ENCODE measurements around the gene IMMP1L.

The IMMP1L gene

DNA sequence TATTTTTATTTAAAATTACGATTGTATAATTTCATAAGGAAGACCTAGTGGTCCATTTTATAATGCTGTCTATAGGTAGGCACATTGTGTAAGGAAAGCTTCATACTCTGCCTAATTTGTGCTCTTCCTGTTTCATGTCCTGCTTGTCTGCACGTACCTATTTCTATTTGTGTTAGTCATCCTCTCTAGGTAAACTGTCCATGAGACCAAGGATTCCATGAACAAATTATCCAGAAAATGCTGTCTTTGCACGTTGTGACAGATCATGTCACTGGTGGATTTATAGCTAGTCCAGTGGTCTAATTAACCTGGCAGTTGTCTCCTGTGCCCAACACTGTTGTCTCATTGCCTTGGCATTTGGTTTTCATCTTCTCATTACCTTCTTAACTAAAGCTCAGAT lies 95.1 kb downstream of the IMMP1L start:
- no peak for DNase-seq (ENCODE audit: low read depth)
- TF ChIP-seq, protein P1, sequence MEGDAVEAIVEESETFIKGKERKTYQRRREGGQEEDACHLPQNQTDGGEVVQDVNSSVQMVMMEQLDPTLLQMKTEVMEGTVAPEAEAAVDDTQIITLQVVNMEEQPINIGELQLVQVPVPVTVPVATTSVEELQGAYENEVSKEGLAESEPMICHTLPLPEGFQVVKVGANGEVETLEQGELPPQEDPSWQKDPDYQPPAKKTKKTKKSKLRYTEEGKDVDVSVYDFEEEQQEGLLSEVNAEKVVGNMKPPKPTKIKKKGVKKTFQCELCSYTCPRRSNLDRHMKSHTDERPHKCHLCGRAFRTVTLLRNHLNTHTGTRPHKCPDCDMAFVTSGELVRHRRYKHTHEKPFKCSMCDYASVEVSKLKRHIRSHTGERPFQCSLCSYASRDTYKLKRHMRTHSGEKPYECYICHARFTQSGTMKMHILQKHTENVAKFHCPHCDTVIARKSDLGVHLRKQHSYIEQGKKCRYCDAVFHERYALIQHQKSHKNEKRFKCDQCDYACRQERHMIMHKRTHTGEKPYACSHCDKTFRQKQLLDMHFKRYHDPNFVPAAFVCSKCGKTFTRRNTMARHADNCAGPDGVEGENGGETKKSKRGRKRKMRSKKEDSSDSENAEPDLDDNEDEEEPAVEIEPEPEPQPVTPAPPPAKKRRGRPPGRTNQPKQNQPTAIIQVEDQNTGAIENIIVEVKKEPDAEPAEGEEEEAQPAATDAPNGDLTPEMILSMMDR (IDR thresholded peaks at IDR 0.05; ENCODE audit: low read depth, low read length, missing control alignments), result no peak
- no peak overlapping the region for H3K4me3 ChIP-seq (ENCODE audit: low read depth, low read length)

DNA sequence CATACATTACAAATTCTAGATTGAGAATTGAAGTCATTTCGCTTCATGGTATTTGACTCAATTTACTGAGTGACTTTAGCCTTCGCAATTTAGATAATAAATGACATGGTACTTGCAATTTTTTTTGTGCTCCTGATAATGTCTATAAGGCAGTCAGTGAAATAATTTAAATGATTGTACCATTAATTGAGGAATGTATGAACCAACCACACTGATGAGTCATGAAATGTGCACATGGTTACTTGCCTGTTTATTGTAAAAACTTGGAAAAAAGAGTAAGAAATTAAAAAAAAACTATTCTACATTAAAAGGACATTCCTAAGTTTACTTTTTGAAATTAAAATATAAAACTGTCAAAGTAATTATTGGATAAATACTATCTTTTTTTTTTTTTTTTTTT lies 96.5 kb downstream of the IMMP1L start:
- DNase-seq (ENCODE audit: low read depth), result no peak
- TF ChIP-seq, protein P1 (IDR thresholded peaks at IDR 0.05; ENCODE audit: low read depth, low read length, missing control alignments), result no peak
- no peak overlapping the region for H3K4me3 ChIP-seq (ENCODE audit: low read depth, low read length)

DNA sequence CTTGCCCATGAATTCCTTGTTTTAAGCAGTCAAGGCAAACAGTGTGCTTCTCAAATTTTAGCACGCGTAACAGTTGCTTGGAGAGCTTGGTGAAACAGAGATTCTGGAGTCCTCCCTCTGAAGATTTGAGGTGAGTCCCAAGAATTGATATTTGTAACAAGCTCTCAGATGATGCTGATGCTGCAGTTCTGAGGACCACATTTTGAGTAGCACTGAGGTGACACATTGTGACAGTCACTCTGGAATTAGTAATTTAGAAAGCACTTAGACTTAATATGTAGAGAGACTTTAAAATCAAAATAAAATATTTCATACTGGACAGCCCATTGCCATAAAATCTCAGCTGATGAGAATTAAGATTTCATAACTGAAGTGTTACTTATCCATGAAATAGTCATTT lies 101.2 kb downstream of the IMMP1L start:
- TF ChIP-seq, protein P1 (IDR thresholded peaks at IDR 0.05; ENCODE audit: low read depth, low read length, missing control alignments), result no peak
- no peak overlapping the region for H3K4me3 ChIP-seq (ENCODE audit: low read depth, low read length)
- no peak for DNase-seq (ENCODE audit: low read depth)

DNA sequence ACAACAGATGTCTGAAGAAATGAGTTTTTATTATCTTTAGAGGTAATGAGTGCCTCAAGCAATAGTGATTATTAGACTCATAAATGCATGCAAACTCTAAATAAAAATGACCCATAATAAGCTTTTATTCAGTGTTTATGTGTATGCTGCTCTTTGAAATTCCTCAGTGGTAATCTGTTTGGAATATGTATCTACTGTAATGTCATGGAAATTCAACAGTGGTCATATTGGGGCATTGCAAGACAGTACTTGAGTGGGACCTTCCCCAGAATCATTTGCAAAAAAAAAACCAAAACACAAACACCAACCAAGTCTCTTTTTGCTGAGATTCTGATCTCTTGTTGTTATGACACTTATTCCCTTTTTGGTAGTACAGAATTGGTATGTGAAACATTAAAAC lies 104.8 kb downstream of the IMMP1L start:
- no peak for DNase-seq (ENCODE audit: low read depth)
- TF ChIP-seq, protein P1 (IDR thresholded peaks at IDR 0.05; ENCODE audit: low read depth, low read length, missing control alignments), result no peak
- H3K4me3 ChIP-seq (ENCODE audit: low read depth, low read length), result no peak overlapping the region

DNA sequence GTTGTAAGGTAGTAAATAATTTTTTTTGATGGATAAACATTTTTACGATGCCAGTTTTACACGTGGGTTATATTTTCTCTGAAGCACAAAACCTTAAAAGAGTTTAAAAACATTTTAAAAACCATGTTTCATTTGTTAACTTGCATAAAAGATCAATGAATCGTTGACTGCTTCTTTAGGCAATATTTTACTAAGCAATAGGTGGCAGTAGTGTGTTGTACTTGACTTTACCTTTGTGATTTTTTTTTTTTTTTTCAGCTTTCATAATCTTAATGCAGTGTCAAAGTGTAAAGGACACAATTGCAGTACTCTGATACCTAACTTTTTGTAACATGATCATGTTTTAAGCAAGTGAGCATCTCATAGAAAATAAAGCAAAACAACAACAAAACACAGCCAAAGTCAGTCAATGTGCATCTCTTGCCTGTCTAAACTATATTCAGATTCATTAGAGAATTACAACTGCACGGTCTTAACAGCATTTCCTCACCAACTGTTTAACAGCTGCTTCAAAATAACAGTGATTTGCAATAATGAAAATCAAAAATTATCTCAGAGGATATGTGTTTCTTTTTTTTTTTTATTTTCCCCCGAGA lies 112.1 kb downstream of the IMMP1L start:
- no peak for DNase-seq (ENCODE audit: low read depth)
- TF ChIP-seq, protein P1 (IDR thresholded peaks at IDR 0.05; ENCODE audit: low read depth, low read length, missing control alignments), result peak; percentile 38
- no peak overlapping the region for H3K4me3 ChIP-seq (ENCODE audit: low read depth, low read length)

DNA sequence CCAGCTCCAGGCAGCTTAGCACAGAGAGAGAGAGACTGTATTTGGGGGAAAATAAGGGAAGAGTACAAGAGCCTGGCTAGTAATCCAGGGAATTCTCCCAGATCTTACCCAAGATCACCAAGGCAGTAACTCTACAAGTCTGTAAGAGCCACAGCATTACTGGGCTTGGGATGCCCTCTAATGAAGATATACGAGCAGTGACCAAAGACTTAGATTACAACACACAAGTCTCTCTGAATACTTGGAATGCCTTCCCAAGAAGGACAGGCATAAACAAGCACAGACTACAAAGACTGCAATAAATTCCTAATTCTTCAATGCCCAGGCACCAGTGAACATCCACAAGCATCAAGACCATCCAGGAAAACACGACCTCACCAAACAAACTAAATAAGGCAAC lies 122.0 kb downstream of the IMMP1L start:
- no peak for DNase-seq (ENCODE audit: low read depth)
- TF ChIP-seq, protein P1 (IDR thresholded peaks at IDR 0.05; ENCODE audit: low read depth, low read length, missing control alignments), result no peak
- no peak overlapping the region for H3K4me3 ChIP-seq (ENCODE audit: low read depth, low read length)

DNA sequence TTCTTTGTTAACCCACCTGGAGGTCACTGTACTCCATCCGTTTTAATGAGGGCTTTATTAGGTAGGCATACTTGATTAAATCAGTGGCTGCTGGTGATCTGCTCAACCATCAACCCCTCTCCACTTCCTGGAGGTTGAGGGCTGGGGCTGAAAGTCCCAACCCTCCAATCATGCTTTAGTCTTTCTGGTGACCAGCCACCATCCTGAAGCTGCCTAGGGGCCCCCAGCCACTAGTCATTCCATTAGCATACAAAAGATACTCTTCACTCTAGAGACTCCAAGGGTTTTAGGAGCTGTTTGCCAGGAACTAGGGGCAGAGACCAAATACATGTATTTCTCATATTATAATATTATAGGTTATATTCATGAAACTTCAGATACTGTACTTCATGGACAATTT lies 126.3 kb downstream of the IMMP1L start:
- DNase-seq (ENCODE audit: low read depth), result no peak
- TF ChIP-seq, protein P1 (IDR thresholded peaks at IDR 0.05; ENCODE audit: low read depth, low read length, missing control alignments), result no peak

More for the DNA sequence above, 126.3 kb downstream of the IMMP1L start:
- no peak overlapping the region for H3K4me3 ChIP-seq (ENCODE audit: low read depth, low read length)
